HG03342 (cell line): ENCODE data around the gene ADAMTS10.
"Not testable (repeated sequence)": the region's sequence is repeated elsewhere in the genome, so short reads cannot be mapped to it uniquely, and the experiment has no call there.

Experiments
- ATAC-seq: cut with Tn5 transposase; IDR thresholded peaks from one replicate; pipeline ENCODE4 v1.9.1; 2021; ENCODE audit warnings: mild to moderate bottlenecking, moderate library complexity; ENCODE audit not compliant: unreplicated experiment

Gene ADAMTS10

GRCh38 chr19:8629184-8629583 is 18.7 kb upstream of the ADAMTS10 start:
- no peak for ATAC-seq

- ATAC-seq: no peak
These were observed 16.3 kb upstream of the ADAMTS10 start for GRCh38 chr19:8626842-8627241.

GRCh38 chr19:8622886-8623285 is 12.4 kb upstream of the ADAMTS10 start:
- ATAC-seq: not testable (repeated sequence)

GRCh38 chr19:8618751-8619150 is 8.2 kb upstream of the ADAMTS10 start:
- ATAC-seq: no peak

- ATAC-seq: no peak
These were observed 7.5 kb upstream of the ADAMTS10 start for GRCh38 chr19:8617984-8618383.

GRCh38 chr19:8617325-8617724 is 6.8 kb upstream of the ADAMTS10 start:
- not testable (repeated sequence) for ATAC-seq

- no peak for ATAC-seq
These were observed 6.3 kb upstream of the ADAMTS10 start for GRCh38 chr19:8616861-8617260.

- ATAC-seq: no peak
These were observed 5.5 kb upstream of the ADAMTS10 start for GRCh38 chr19:8615813-8616596.

- no peak for ATAC-seq
These were observed 4.5 kb upstream of the ADAMTS10 start for GRCh38 chr19:8615024-8615423.

GRCh38 chr19:8614455-8614854 is 3.9 kb upstream of the ADAMTS10 start:
- ATAC-seq: no peak

GRCh38 chr19:8612807-8613171 is 2.3 kb upstream of the ADAMTS10 start:
- no peak for ATAC-seq

- no peak for ATAC-seq
These were observed 1.6 kb upstream of the ADAMTS10 start for GRCh38 chr19:8611877-8612806.

- no peak for ATAC-seq
These were observed 919 bp upstream of the ADAMTS10 start for GRCh38 chr19:8611391-8611876.

- ATAC-seq: no peak
These were observed 403 bp upstream of the ADAMTS10 start for GRCh38 chr19:8610936-8611300.

GRCh38 chr19:8609279-8610040 is 1.1 kb downstream of the ADAMTS10 start:
- no peak for ATAC-seq

GRCh38 chr19:8608941-8609278 is 1.6 kb downstream of the ADAMTS10 start:
- no peak for ATAC-seq

- ATAC-seq: no peak
These were observed 3.1 kb downstream of the ADAMTS10 start for GRCh38 chr19:8607386-8607785.

- no peak for ATAC-seq
These were observed 5.0 kb downstream of the ADAMTS10 start for GRCh38 chr19:8605514-8605913.

GRCh38 chr19:8601796-8602195 is 8.7 kb downstream of the ADAMTS10 start:
- ATAC-seq: no peak

GRCh38 chr19:8600816-8601215 is 9.7 kb downstream of the ADAMTS10 start:
- ATAC-seq: no peak

- ATAC-seq: no peak
These were observed 10.5 kb downstream of the ADAMTS10 start for GRCh38 chr19:8600064-8600463.
